ENCODE data around the gene ME1. TPM values are rescaled to one million over a fixed set of nuclear protein-coding genes. Genes with fewer than 3 reads are reported as not detected.
"Not testable (repeated sequence)": the region's sequence is repeated elsewhere in the genome, so short reads cannot be mapped to it uniquely, and the experiment has no call there.

ME1 gene
- total RNA-seq, 8 experiments from 2014 or later, result 1.8 to 21.5 (median 8.6) TPM

DNA sequence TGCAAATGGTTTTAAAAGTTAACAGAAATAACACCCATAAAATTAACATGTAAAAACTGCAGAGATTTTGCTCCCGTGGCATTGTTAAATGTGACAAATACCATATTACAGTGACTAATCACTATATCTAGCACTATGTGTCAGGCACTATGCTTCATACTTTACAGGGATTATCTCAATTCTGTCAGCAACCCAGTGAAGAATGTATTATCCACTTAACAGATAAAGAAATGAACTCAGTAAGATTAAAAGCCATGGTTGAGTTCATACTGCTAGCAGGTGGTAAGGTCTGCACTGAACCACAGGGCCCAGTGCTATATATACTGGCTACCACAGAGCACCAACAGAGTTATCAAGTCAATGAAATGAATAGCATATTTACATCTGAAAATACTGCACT lies 172.3 kb downstream of the ME1 start:
- in situ Hi-C loops (cut with MboI; ENCODE audit: low pct_unique_long_range_greater_than_20kb in 2 of 9, low sequenced_read_pairs in 9 of 9, unreplicated experiment in 9 of 9), result no loop called here
- Histone ChIP-seq H3K4me3 (no peak overlapping the region), H3K4me1 (replicated peaks in 1 of 2) (no peaks in the 10 kb centered on the region), H3K27ac (no peak overlapping the region)
- peak in 1 of 8 experiments; percentile 49 for ATAC-seq (replicated peaks in 6 of 8)
- 44 to 100% (median 91%) methylated on average over 1 of the region's 1 CpG; no CpG with 5 or more reads in 3 of the 10 experiments for WGBS, 10 experiments

DNA sequence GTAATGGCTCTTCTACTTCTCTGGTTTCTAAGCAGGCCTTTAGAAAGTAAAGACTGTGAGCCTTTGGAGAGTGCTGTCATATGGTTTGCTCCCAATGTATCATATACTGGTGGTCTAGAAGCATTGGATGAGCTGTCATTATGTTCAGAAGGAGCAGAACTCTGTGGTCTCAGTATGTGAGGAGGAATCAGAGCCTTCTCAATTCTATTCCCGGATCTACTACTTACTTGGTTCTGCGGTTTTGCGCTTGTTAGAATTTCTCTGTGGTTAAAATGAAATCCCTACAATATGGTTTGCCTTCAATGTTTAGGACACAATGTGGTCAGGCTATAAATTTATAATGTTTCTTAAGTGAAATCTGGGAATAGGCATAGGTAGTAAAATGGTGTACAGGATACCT lies 173.1 kb downstream of the ME1 start:
- no peak for ATAC-seq (replicated peaks in 6 of 8)
- Histone ChIP-seq H3K4me3 (no peak overlapping the region), H3K4me1 (replicated peaks in 1 of 2) (no peaks in the 10 kb centered on the region), H3K27ac (no peak overlapping the region)
- 90 to 100% (median 97%) methylated on average over 1 to 3 of the region's 3 CpGs; no CpG with 5 or more reads in 6 of the 10 experiments for WGBS, 10 experiments
- in situ Hi-C loops (cut with MboI; ENCODE audit: low pct_unique_long_range_greater_than_20kb in 2 of 9, low sequenced_read_pairs in 9 of 9, unreplicated experiment in 9 of 9), result no loop called here

DNA sequence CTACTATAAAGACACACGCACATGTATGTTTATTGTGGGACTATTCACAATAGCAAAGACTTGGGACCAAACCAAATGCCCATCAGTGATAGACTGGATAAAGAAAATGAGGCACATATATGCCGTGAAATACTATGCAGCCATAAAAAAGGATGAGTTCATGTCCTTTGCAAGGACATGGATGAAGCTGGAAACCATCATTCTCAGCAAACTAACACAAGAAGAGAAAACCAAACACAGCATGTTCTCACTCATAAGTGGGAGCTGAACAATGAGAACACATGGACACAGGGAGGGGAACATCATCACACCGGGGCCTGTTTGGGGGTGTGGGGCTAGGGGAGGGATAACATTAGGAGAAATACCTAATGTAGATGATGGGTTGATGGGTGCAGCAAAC lies 174.1 kb downstream of the ME1 start:
- H3K27ac ChIP-seq; H3K4me3 ChIP-seq; H3K4me1 ChIP-seq (replicated peaks in 1 of 2); ATAC-seq (replicated peaks in 6 of 8); in situ Hi-C loops (cut with MboI; ENCODE audit: low pct_unique_long_range_greater_than_20kb in 2 of 9, low sequenced_read_pairs in 9 of 9, unreplicated experiment in 9 of 9): not testable (repeated sequence)
- WGBS, 10 experiments, result 84 to 100% (median 100%) methylated on average over 1 to 2 of the region's 3 CpGs; no CpG with 5 or more reads in 3 of the 10 experiments

GRCh38 chr6:83252719-83253118 lies 178.1 kb downstream of the ME1 start:
- Histone ChIP-seq H3K4me3 (no peak overlapping the region), H3K27ac (no peak overlapping the region), H3K4me1 (replicated peaks in 1 of 2) (no peaks in the 10 kb centered on the region)
- no peak for ATAC-seq (replicated peaks in 6 of 8)
- WGBS, 10 experiments, result 88 to 100% (median 100%) methylated on average over 1 of the region's 1 CpG; no CpG with 5 or more reads in 4 of the 10 experiments
- in situ Hi-C loops (cut with MboI; ENCODE audit: low pct_unique_long_range_greater_than_20kb in 2 of 9, low sequenced_read_pairs in 9 of 9, unreplicated experiment in 9 of 9), result no loop called here

GRCh38 chr6:83250235-83250634 lies 180.6 kb downstream of the ME1 start:
- Histone ChIP-seq H3K4me3 (no peak overlapping the region), H3K27ac (no peak overlapping the region), H3K4me1 (replicated peaks in 1 of 2) (no peaks in the 10 kb centered on the region)
- in situ Hi-C loops (cut with MboI; ENCODE audit: low pct_unique_long_range_greater_than_20kb in 2 of 9, low sequenced_read_pairs in 9 of 9, unreplicated experiment in 9 of 9), result no loop called here
- ATAC-seq (replicated peaks in 6 of 8), result no peak

DNA sequence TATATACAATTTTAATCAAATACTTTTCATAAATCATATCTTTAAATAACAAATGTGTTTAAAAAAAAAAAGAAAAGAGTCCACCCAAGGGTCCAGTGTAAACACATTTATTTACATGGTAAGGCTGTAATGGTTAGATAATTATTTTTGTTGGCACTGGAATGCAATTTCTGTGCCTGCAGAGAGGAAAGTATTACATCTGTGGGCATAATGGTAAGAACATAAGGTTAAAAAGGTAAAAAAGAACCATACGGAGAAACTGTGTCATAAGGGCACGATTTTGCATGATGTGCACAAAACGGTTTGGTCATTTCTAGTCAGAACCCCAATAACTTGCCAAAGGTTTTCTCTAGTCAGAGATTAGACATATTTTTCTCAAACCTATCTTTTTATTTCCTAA lies 183.4 kb downstream of the ME1 start:
- no peak for ATAC-seq (replicated peaks in 6 of 8)
- Histone ChIP-seq H3K4me3 (no peak overlapping the region), H3K27ac (no peak overlapping the region), H3K4me1 (replicated peaks in 1 of 2) (no peaks in the 10 kb centered on the region)
- 80 to 100% (median 96%) methylated on average over 1 to 3 of the region's 3 CpGs; no CpG with 5 or more reads in 1 of the 10 experiments for WGBS, 10 experiments
- in situ Hi-C loops (cut with MboI; ENCODE audit: low pct_unique_long_range_greater_than_20kb in 2 of 9, low sequenced_read_pairs in 9 of 9, unreplicated experiment in 9 of 9), result loop anchor here in 1 of 9 experiments (25.0 kb wide), 1 partner anchor 165 kb away; no protein-coding TSS in a partner anchor

GRCh38 chr6:83231146-83231545 lies 199.7 kb downstream of the ME1 start:
- in situ Hi-C loops (cut with MboI; ENCODE audit: low pct_unique_long_range_greater_than_20kb in 2 of 9, low sequenced_read_pairs in 9 of 9, unreplicated experiment in 9 of 9), result loop anchor here in 1 of 9 experiments (25.0 kb wide), 1 partner anchor 181 kb away; no protein-coding TSS in a partner anchor
- Histone ChIP-seq H3K4me1 (replicated peaks in 1 of 2) (no peaks in the 10 kb centered on the region), H3K27ac (no peak overlapping the region), H3K4me3 (no peak overlapping the region)
- WGBS, 10 experiments, result 0 to 100% (median 57%) methylated on average over 1 of the region's 1 CpG; no CpG with 5 or more reads in 3 of the 10 experiments
- ATAC-seq (replicated peaks in 6 of 8), result peak in 2 of 8 experiments; percentile 34 to 62

DNA sequence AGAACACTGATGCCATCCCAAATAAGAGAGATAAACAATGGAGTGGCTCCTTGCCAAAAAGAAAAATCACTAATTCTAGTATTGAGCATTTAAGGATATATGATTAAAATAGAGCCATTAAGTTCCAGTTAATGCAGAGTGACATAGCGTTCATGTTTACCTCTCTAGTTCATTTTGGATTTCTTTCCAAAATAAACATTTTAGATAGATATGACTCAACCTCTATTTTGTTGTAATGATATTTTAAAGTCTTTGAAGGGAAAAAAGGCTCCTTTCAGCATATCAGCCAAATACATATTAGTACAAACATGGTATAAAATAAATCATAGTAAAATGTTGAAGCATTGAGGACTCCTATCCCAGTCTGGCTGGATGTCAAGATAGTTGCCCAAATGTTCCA lies 204.3 kb downstream of the ME1 start:
- H3K4me3 ChIP-seq, result no peak overlapping the region
- no peaks in the 10 kb centered on the region for H3K4me1 ChIP-seq (replicated peaks in 1 of 2)
- H3K27ac ChIP-seq, result no peak overlapping the region
- in situ Hi-C loops (cut with MboI; ENCODE audit: low pct_unique_long_range_greater_than_20kb in 2 of 9, low sequenced_read_pairs in 9 of 9, unreplicated experiment in 9 of 9), result loop anchor here in 4 of 9 experiments (10.0 to 25.0 kb wide), 3 partner anchors 186 to 298 kb away; partner anchors contain the start of gene PRSS35 (in 2 of the 4)
- WGBS, 10 experiments, result 63 to 100% (median 83%) methylated on average over 1 of the region's 1 CpG; no CpG with 5 or more reads in 2 of the 10 experiments
- no peak for ATAC-seq (replicated peaks in 6 of 8)

GRCh38 chr6:83221889-83222479 lies 208.9 kb downstream of the ME1 start:
- 11 to 100% (median 45%) methylated on average over 1 to 3 of the region's 3 CpGs for WGBS, 10 experiments
- ATAC-seq (replicated peaks in 6 of 8), result peak in 1 of 8 experiments; percentile 34
- Histone ChIP-seq H3K27ac (no peak overlapping the region), H3K4me1 (replicated peaks in 1 of 2) (no peaks in the 10 kb centered on the region), H3K4me3 (no peak overlapping the region)
- in situ Hi-C loops (cut with MboI; ENCODE audit: low pct_unique_long_range_greater_than_20kb in 2 of 9, low sequenced_read_pairs in 9 of 9, unreplicated experiment in 9 of 9), result loop anchor here in 8 of 9 experiments (10.0 to 25.0 kb wide), 3 partner anchors 290 to 303 kb away; partner anchors contain the start of gene PRSS35 (in 7 of the 8)

GRCh38 chr6:83221276-83221675 lies 209.6 kb downstream of the ME1 start:
- no peak for ATAC-seq (replicated peaks in 6 of 8)
- no peak overlapping the region for H3K4me3 ChIP-seq
- WGBS, 10 experiments, result 83 to 100% (median 100%) methylated on average over 1 of the region's 1 CpG; no CpG with 5 or more reads in 6 of the 10 experiments
- H3K4me1 ChIP-seq (replicated peaks in 1 of 2), result no peaks in the 10 kb centered on the region
- in situ Hi-C loops (cut with MboI; ENCODE audit: low pct_unique_long_range_greater_than_20kb in 2 of 9, low sequenced_read_pairs in 9 of 9, unreplicated experiment in 9 of 9), result loop anchor here in 8 of 9 experiments (10.0 to 25.0 kb wide), 3 partner anchors 291 to 304 kb away; partner anchors contain the start of gene PRSS35 (in 7 of the 8)
- no peak overlapping the region for H3K27ac ChIP-seq

DNA sequence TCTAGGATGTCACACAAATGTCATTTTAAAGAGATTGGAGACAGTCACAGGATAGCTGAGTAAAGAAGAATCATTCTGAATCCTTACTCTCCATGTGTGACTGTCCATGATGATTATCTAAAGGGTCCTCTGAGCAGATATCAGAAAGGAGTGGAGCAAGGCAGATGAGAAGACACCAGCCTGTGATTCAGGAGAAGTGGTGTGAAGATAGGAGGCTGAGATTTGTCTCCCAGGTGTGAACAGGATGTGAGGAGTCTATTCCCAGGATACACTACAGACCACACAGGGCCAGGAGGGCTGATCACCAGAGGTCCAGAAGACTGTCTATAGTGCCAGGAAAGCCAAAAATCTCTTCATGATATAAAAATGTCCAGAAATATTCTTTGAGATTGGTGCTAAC lies 210.7 kb downstream of the ME1 start:
- Histone ChIP-seq H3K4me1 (replicated peaks in 1 of 2) (peaks cover 0 to 2% of the 10 kb centered on the region in 2 donors), H3K4me3 (no peak overlapping the region), H3K27ac (no peak overlapping the region)
- in situ Hi-C loops (cut with MboI; ENCODE audit: low pct_unique_long_range_greater_than_20kb in 2 of 9, low sequenced_read_pairs in 9 of 9, unreplicated experiment in 9 of 9), result loop anchor here in 8 of 9 experiments (10.0 to 25.0 kb wide), 3 partner anchors 292 to 305 kb away; partner anchors contain the start of gene PRSS35 (in 7 of the 8)
- no peak for ATAC-seq (replicated peaks in 6 of 8)

DNA sequence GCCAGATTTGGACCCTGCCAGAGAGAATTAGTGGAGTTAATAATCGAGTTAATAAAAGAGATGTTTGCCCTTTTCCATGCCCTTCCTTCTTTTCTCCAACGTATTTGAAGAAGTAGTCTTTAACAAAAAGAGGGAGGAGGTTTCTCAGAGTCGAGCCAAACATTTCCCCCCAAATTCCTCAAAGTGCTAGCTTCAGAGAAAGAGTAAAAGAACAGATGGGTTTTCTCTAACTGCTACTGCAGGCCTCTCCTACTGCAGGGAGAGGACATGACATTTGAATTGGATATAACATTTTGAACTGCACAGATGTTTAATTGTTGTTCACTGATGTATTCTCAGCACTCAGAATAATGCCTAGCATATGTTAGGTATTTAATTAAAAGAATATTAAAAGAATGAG lies 212.2 kb downstream of the ME1 start:
- in situ Hi-C loops (cut with MboI; ENCODE audit: low pct_unique_long_range_greater_than_20kb in 2 of 9, low sequenced_read_pairs in 9 of 9, unreplicated experiment in 9 of 9), result loop anchor here in 6 of 9 experiments (10.0 to 25.0 kb wide), 2 partner anchors 154 to 294 kb away; partner anchors contain the start of genes PRSS35 (in 5 of the 6), DOP1A (in 1 of the 6) and UBE3D (in 1 of the 6)
- Histone ChIP-seq H3K4me3 (no peak overlapping the region), H3K27ac (no peak overlapping the region), H3K4me1 (replicated peaks in 1 of 2) (peaks cover 0 to 5% of the 10 kb centered on the region in 2 donors)
- peak in 1 of 8 experiments; percentile 47 for ATAC-seq (replicated peaks in 6 of 8)
- WGBS, 10 experiments, result 0 to 100% (median 33%) methylated on average over 1 to 3 of the region's 3 CpGs; no CpG with 5 or more reads in 4 of the 10 experiments

DNA sequence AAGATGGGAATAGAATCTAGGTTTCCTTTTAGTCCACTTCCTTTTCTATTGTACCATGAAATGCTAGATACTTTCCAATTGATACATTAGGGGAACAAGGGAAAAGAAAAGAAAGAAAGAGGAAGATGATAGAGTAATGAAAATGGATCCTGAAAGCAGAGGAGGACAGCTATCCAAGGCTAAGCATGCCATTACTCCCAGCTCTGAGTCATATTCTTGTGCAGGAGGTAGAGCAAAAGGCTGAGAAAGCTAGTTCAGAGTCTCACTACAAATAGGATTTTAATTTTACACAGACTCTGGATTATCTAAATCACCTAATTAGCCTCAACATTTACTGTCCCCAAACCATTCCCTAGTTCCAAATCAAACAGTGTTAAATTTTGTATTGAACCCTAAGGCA lies 214.0 kb downstream of the ME1 start:
- ATAC-seq (replicated peaks in 6 of 8), result peak in 1 of 8 experiments; percentile 22
- Histone ChIP-seq H3K4me3 (no peak overlapping the region), H3K4me1 (replicated peaks in 1 of 2) (peaks cover 0 to 5% of the 10 kb centered on the region in 2 donors), H3K27ac (no peak overlapping the region)
- in situ Hi-C loops (cut with MboI; ENCODE audit: low pct_unique_long_range_greater_than_20kb in 2 of 9, low sequenced_read_pairs in 9 of 9, unreplicated experiment in 9 of 9), result loop anchor here in 6 of 9 experiments (10.0 to 25.0 kb wide), 2 partner anchors 152 to 295 kb away; partner anchors contain the start of genes PRSS35 (in 5 of the 6), DOP1A (in 1 of the 6) and UBE3D (in 1 of the 6)
